Memory B cell (primary cell): ENCODE results near the gene CAPN9.
"Not testable (repeated sequence)": the region's sequence is repeated elsewhere in the genome, so short reads cannot be mapped to it uniquely, and the experiment has no call there.

Source experiments
- ATAC-seq: fragments of 150-1000 bp; cut with Tn5 transposase; 2 replicates; pipeline ENCODE4 v1.10.0; 2021; ENCODE audit warnings: low read depth, mild to moderate bottlenecking, moderate library complexity
- DNase-seq, 2 donors: peaks; one replicate each; pipeline ENCODE4 v3.0.0; 2022; ENCODE audit warnings: low spot score in 2 of 2
- H3K27ac Mint-ChIP-seq: one replicate; pipeline ENCODE4 v1.8.0; 2022; ENCODE audit warnings: mild to moderate bottlenecking, moderate library complexity, mixed read lengths
- H3K27me3 Mint-ChIP-seq: one replicate; pipeline ENCODE4 v1.8.0; 2022; ENCODE audit warnings: mixed read lengths
- H3K36me3 Mint-ChIP-seq: one replicate; pipeline ENCODE4 v1.8.0; 2022; ENCODE audit warnings: mild to moderate bottlenecking, mixed read lengths
- H3K4me1 Mint-ChIP-seq: one replicate; pipeline ENCODE4 v1.8.0; 2022; ENCODE audit warnings: mixed read lengths
- H3K4me3 Mint-ChIP-seq: one replicate; pipeline ENCODE4 v1.8.0; 2022; ENCODE audit warnings: mild to moderate bottlenecking, moderate library complexity, mixed read lengths
- H3K9me3 Mint-ChIP-seq: one replicate; pipeline ENCODE4 v1.8.0; 2022; ENCODE audit warnings: mixed read lengths

CAPN9 gene

DNA sequence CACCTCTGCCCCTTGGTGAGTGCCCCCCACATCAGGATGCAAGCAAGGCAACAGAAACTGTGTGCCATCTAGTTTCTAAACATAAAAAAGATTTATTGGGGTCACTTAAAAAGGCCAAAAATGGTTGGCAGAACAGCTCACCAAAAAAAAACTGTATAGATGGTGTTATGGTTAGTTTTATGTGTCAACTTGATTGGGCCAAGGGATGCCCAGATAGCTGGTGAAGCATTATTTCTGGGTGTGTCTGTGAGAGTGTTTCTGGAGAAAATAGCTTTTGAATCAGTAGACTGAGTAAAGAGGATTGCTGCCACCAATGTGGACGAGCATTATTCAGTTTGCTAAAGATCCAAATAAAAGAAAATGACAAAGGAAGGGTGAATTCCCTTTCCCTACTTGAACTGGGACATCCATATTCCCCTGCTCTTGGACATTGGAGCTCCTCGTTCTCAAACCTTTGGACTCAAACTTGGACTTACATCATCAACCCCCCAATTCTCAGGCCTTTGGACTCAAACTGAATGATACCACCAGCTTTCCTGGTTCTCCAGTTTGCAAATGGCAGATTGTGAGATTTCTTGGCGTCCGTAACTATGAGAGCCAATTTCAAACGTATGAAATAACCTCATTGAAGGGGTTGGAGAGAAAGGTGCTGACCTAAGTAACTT is 16.9 kb downstream of the CAPN9 start:
- DNase-seq = no peak
- no peaks in the 10 kb centered on the region for H3K36me3 Mint-ChIP-seq
- no peak for ATAC-seq
- no peak overlapping the region for H3K27ac Mint-ChIP-seq
- H3K9me3 Mint-ChIP-seq = no peaks in the 10 kb centered on the region
- H3K4me3 Mint-ChIP-seq = no peak overlapping the region
- no peaks in the 10 kb centered on the region for H3K4me1 Mint-ChIP-seq
- peaks cover 10% of the 10 kb centered on the region for H3K27me3 Mint-ChIP-seq

DNA sequence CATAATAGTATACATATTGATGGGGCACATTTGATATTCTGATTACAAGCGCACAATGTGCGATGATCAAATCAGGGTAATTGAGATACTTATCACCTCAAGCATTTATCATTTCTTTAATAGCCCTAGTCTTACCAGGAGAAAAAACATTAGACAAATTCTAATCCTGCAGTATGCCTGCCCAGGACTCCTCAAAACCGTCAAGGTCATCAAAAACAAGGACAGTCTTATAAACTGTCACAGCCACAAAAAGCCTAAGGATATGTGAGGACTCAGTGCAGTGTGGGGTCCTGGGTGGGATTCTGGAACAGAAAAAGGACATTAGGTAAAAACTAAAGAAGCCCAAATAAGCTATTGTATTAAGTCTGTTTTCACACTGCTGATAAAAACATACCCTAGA is 19.1 kb downstream of the CAPN9 start:
- peaks cover 1% of the 10 kb centered on the region for H3K9me3 Mint-ChIP-seq
- ATAC-seq (no peak), DNase-seq (no peak)
- H3K4me3 Mint-ChIP-seq = no peak overlapping the region
- peaks cover 9% of the 10 kb centered on the region for H3K27me3 Mint-ChIP-seq
- H3K36me3 Mint-ChIP-seq = no peaks in the 10 kb centered on the region
- H3K27ac Mint-ChIP-seq = no peak overlapping the region
- H3K4me1 Mint-ChIP-seq = no peaks in the 10 kb centered on the region

DNA sequence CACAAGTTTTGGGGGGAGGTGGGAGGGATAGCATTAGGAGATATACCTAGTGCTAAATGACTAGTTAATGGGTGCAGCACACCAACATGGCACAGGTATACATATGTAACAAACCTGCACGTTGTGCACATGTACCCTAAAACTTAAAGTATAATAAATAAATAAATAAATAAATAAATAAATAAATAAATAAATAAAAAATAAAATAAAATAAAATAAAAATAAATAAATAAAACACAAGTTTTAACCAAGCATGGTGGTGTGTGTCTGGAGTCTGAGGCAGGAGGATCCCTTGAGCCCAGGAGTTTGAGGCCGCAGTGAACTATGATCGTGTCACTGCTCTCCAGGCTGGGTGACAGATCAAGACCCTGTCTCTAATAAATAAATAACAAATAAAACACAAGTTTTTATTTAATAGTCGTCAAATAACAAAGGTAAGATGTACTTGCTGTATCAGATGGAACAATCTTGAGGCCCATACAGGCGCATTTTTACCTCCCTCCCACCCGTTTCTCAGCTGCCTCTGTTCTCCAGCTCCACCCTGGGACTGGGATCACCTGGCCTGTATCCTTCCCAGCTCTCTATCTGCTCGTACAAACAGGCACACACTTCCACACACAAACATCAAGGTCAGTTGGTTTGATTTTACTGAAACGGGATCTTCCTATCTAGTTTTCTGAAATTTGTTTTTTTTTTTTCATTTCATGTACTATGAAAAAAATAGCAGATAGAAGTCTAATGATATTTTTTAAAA is 20.8 kb downstream of the CAPN9 start:
- not testable (repeated sequence) for H3K36me3 Mint-ChIP-seq, H3K9me3 Mint-ChIP-seq, ATAC-seq, H3K27ac Mint-ChIP-seq, H3K4me1 Mint-ChIP-seq, DNase-seq, H3K4me3 Mint-ChIP-seq, H3K27me3 Mint-ChIP-seq

DNA sequence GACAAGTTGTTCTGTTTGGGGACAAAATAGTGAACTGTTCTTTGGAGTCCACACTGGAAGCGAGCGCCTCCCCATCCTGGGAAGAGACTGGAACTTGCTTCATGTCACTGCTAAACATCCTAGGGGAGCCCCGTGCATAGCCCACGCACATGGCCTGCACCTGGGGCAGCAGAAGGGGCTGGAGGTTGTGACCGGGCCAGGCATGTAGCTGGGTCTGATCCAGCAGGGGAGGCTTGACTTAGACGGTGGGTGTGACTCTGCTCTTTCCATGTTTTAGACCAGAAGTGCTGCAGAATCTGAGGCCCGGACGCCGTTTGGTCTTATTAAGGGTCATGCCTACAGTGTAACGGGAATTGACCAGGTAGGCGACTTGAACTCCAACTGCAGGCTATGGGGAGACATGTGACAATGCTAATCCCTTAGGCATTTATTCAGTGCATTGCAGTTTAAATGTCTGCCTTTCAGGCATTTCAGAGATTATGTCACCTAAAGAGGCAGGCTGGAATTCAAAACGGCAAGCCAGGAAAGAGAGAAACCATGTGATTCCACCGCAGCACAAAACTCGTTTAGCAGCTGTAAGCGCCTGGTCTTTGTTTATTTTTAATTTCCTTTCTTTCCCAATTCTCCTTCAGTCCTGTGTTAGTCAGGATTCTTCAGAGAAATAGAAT is 21.8 kb downstream of the CAPN9 start:
- H3K27ac Mint-ChIP-seq = no peak overlapping the region
- peaks cover 1% of the 10 kb centered on the region for H3K9me3 Mint-ChIP-seq
- no peaks in the 10 kb centered on the region for H3K4me1 Mint-ChIP-seq
- DNase-seq = no peak
- H3K27me3 Mint-ChIP-seq = peaks cover 4% of the 10 kb centered on the region
- H3K4me3 Mint-ChIP-seq = no peak overlapping the region
- no peaks in the 10 kb centered on the region for H3K36me3 Mint-ChIP-seq
- no peak for ATAC-seq

DNA sequence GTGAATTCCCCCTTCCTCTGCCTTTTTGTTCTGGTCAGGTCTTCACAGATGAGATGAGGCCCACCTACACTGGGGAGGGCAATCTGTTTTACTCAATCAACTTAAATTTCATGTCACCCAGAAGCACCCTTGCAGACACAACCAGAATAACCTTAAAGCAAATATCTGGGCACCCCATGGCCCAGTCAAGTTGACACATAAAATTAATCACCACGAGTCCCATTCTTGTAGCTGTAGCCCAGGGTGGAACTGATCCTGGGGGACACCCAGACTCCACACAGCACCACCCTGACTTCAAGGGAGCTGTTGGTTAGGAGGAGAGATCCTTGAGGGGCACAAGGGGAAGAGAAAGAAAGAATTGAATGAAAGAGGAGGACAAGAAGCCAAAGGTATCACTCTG is 23.1 kb downstream of the CAPN9 start:
- Mint-ChIP-seq H3K4me1 (no peaks in the 10 kb centered on the region), H3K4me3 (no peak overlapping the region), H3K9me3 (peaks cover 1% of the 10 kb centered on the region), H3K36me3 (no peaks in the 10 kb centered on the region), H3K27me3 (peaks cover 4% of the 10 kb centered on the region), H3K27ac (no peak overlapping the region)
- DNase-seq = no peak
- ATAC-seq = no peak

DNA sequence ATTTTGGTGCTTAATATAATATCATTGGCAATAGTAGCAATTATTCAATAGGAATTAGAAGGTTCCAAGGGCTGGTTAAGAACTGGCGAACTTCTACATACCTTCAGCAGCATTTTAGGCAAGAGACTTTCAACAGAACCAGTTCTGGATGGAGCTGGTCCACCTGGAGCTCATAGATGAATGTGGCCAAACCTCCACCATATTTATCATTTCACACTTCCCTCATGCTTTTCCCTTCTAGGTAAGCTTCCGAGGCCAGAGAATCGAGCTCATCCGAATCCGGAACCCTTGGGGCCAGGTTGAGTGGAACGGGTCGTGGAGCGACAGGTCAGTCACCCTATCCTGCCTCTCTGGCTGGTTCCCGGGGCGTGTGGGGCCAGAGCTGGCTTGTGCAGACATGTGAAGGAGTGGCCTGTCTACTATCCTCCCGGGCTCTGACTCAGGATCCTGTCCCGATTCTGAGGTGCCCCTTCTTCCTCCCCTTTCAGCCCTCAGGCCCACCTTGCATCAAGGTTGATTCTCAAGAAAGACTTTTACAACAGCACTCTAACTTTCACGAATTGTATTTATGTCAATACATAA is 24.7 kb downstream of the CAPN9 start:
- ATAC-seq (no peak), DNase-seq (no peak)
- Mint-ChIP-seq H3K9me3 (peaks cover 1% of the 10 kb centered on the region), H3K27me3 (peaks cover 4% of the 10 kb centered on the region), H3K4me3 (no peak overlapping the region), H3K27ac (no peak overlapping the region), H3K36me3 (no peaks in the 10 kb centered on the region), H3K4me1 (no peaks in the 10 kb centered on the region)

DNA sequence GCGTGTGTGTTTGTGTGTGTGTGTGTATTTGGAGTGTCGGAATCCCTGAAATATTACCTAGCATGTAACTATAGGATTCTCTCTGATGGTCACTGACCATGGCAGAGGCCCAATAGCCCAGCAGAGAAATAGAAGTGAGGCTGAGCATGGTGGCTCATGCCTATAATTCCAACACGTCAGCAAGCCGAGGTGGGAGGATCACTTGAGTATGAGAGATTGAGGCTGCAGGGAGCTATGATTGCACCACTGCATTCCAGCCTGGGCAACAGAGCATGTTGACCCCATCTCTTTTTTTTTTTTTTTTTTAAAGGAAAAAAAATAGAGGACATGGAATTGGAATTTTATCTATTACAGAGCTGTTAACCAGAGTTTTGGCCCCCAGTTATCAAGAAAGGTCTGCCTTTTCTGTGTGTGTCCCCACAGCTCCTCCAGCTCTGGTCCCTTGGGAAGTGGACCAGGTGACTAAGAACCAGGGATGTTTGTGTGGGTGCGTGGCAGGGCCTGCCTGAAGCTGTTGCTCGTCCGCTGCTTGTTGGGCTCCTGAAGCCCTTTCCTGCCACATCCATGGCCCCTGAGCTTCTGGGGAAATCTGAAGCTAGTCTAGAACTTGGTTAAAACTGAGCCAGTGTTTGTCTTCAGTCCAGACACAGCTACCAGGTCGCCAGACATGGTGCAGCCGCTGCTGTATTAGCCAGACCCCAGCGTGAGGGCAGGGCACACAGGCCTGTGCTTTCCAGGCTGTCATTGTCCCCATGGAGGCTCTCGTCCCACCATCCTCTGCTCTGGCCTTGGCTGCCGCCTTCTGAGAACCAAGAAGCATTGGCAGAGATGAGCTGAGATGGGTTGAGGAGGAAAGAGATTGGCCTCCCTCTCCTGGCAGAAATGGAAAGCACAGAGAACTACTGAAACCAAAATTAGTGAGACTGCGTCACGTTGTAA is 25.5 kb downstream of the CAPN9 start:
- no peak for ATAC-seq
- no peak for DNase-seq
- H3K27ac Mint-ChIP-seq = no peak overlapping the region
- no peaks in the 10 kb centered on the region for H3K36me3 Mint-ChIP-seq
- no peak overlapping the region for H3K4me3 Mint-ChIP-seq
- H3K27me3 Mint-ChIP-seq = peaks cover 4% of the 10 kb centered on the region
- peaks cover 1% of the 10 kb centered on the region for H3K9me3 Mint-ChIP-seq
- no peaks in the 10 kb centered on the region for H3K4me1 Mint-ChIP-seq

DNA sequence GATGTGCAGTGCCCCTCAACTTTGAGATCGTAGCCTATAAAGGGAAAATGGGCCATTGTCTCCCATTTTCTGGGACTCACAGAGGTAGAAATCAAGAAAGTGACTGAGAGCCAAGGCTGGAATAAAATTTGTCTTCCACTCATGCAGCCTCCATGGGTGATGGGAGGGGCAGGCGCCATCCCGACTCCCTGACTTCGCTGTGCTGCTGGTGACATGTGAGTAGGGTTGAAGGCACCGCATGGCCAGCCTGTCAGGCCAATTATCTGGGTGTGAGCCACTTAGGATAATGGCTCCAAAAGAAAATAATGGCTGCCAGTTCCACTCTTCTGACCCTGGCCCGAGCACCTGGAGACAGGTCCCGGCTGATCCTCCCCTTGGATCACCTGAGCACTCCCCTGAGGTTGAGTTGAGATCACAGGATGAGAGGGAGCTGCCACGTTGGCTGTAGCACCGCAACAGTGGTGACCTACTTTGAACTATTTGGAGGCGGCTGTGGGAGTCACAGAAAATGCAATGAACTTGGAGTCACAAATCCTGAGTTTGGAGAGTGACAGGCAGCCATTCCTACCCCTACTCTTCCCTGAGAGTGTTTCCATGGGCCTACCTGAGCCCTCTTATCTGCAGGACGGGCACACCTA is 26.3 kb downstream of the CAPN9 start:
- Mint-ChIP-seq H3K27ac (no peak overlapping the region), H3K4me3 (no peak overlapping the region), H3K4me1 (no peaks in the 10 kb centered on the region), H3K9me3 (peaks cover 1% of the 10 kb centered on the region), H3K36me3 (no peaks in the 10 kb centered on the region), H3K27me3 (peaks cover 4% of the 10 kb centered on the region)
- ATAC-seq = no peak
- no peak for DNase-seq

DNA sequence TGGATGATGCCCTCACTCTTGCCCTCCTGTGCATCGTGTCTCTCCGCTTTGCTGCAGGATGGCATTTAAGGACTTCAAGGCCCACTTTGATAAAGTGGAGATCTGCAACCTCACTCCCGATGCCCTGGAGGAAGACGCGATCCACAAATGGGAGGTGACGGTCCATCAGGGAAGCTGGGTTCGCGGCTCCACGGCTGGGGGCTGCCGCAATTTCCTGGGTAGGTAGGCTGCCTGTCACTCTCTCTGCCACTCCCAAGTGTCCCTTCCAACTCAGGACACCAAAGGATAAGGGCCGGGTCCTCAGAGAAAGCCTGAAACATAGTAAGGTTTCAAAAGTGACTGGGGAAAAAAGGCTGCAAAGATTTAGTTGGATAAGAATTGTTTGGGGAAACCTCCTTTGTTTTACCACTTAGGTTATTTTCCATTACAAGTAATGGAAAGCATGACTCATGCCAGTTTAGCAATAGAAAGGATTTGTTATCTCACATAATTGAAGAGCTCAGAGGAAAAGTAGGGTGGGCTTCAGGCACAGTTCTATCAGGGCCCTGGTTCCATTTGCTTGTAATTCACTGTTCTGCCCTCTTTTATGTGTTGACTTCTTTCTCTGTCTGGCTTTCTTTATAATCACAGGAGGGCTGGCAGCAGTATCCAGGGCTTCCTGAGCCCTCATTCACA is 31.9 kb downstream of the CAPN9 start:
- ATAC-seq = no peak
- DNase-seq = no peak

DNA sequence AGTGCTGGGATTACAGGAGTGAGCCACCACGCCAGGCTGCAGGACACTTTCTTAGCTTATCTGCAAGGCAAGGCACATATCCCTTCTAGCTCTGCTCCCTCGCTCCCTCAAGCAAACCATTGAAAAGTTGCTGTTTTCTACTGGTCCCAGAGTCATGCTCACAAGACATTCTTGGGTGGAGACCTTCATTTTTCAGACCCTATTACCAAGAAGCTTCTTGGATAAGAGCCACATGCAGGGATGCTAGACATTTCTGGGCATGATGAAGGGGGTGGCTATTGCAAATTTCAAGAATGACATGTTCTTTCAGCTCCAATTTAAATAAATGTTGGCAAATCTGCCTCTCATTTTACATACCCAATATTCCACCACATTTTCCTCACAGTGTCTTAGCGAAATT is 33.9 kb downstream of the CAPN9 start:
- H3K4me1 Mint-ChIP-seq = no peaks in the 10 kb centered on the region
- peaks cover 5% of the 10 kb centered on the region for H3K27me3 Mint-ChIP-seq
- no peak overlapping the region for H3K27ac Mint-ChIP-seq
- no peaks in the 10 kb centered on the region for H3K36me3 Mint-ChIP-seq
- ATAC-seq = no peak
- DNase-seq = no peak
- H3K4me3 Mint-ChIP-seq = no peak overlapping the region
- H3K9me3 Mint-ChIP-seq = no peaks in the 10 kb centered on the region

More for the DNA sequence above, 31.9 kb downstream of the CAPN9 start:
- no peaks in the 10 kb centered on the region for H3K9me3 Mint-ChIP-seq
- H3K4me1 Mint-ChIP-seq = no peaks in the 10 kb centered on the region
- peaks cover 5% of the 10 kb centered on the region for H3K27me3 Mint-ChIP-seq
- H3K27ac Mint-ChIP-seq = no peak overlapping the region
- no peak overlapping the region for H3K4me3 Mint-ChIP-seq
- H3K36me3 Mint-ChIP-seq = no peaks in the 10 kb centered on the region

DNA sequence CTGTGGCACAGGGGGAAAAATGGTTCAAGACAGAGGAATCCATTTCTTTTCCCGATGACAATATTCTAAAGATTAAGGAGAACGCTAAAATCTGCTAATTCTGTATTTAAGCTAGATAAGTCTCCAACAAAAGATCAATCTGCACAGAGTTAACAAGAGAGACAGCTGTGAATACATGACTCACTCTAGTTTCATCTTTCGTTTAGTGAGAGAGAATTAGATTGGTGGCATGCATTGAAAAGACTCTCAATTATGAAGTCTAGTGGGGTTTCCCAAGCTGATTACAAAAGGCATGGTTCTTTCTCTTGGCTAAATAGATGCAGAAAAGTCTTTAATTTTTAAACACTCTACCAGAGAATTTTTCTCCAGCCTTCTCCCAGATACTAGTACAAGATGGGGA is 34.4 kb downstream of the CAPN9 start:
- H3K4me3 Mint-ChIP-seq = no peak overlapping the region
- DNase-seq (no peak), ATAC-seq (no peak)
- H3K36me3 Mint-ChIP-seq = no peaks in the 10 kb centered on the region
- no peaks in the 10 kb centered on the region for H3K4me1 Mint-ChIP-seq
- H3K27me3 Mint-ChIP-seq = peaks cover 5% of the 10 kb centered on the region
- no peak overlapping the region for H3K27ac Mint-ChIP-seq
- no peaks in the 10 kb centered on the region for H3K9me3 Mint-ChIP-seq

DNA sequence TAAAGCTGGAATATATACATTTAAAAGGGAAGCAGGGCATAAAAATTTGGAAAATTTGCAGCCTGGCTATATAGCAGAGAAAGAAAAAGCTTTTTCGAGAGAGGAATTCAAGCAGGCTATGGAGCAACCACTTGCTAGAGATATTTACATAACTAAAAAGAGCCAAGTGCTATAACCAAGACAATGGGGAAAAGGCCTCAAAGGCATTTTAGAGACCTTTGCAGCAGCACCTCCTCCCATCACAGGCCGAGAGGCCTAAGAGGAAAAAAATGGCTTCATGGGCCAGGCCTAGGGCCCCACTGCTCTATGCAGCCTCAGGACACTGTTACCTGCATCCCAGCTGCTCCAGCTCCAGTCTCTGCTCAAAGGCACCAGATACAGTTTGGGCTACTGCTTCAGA is 37.0 kb downstream of the CAPN9 start:
- ATAC-seq = no peak
- DNase-seq = no peak
- no peaks in the 10 kb centered on the region for H3K4me1 Mint-ChIP-seq
- peaks cover 8% of the 10 kb centered on the region for H3K27me3 Mint-ChIP-seq
- no peak overlapping the region for H3K4me3 Mint-ChIP-seq
- H3K27ac Mint-ChIP-seq = no peak overlapping the region
- no peaks in the 10 kb centered on the region for H3K9me3 Mint-ChIP-seq
- H3K36me3 Mint-ChIP-seq = no peaks in the 10 kb centered on the region
